EL (cell line): Measurements from ENCODE around the gene SMCO1.
"Not testable (repeated sequence)": the region's sequence is repeated elsewhere in the genome, so short reads cannot be mapped to it uniquely, and the experiment has no call there.

ENCODE experiments used
- DNase-seq: peaks from one replicate; pipeline ENCODE4 v3.0.0-alpha.2; 2016

Gene SMCO1

DNA sequence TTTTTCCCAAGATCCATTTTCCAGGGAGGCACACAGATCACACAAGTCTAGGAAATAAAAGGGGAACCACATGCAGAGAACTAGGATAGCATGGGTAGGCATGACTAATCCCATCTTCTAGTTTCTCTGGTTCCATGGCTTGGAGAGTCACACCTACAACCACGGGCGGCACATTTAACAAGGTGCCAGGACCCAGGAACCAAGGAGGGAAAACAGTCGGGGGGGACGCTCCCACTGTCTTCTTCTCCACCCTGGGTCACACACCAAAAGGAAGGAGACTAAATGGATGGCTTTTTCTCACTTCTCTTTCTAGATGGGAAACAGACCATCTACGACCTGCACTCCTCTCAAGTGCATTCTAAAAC is 4.6 kb upstream of the SMCO1 start:
- DNase-seq: no peak

DNA sequence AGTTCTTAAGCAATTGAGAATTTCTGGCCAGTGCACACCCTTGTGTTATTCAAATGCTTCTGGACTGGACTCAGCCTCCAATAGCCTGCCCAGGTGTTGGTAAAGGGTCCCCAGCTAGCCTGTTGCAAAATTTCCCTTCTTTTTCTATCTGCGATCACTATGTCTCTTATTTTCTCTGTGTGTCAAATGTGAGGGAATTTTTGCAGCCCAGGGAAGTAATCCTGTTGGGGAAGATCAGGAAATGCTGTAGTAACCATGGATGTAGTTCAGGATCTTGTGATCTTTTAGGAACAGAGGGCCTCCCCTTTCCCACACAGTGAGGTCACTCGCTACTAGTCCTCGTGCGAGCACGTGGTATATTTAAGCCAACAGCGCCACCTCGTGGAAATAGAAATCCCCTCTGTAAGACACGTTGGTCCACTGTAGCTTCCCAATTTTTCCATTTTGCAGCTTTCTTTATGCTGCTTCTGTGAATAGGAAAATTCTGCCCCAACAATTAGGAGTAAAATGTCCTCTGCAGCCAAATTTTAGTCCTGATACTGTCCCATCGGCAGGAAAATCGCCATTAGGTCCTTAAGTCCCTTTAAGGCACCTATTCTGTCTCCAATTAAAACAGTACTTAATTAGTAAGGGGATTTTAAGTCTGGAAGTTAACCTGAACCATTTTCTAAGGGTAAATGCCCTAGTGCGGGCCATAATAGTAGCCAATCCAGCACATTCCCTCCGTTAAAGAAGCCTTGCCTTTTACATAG is 4.0 kb upstream of the SMCO1 start:
- DNase-seq: peak; percentile 84

- DNase-seq: no peak
These were observed 2.8 kb upstream of the SMCO1 start for GRCh38 chr3:196517919-196518318.

- DNase-seq: no peak
These were observed 2.1 kb upstream of the SMCO1 start for GRCh38 chr3:196517162-196517800.

GRCh38 chr3:196514350-196514716 is 813 bp downstream of the SMCO1 start:
- DNase-seq: no peak

GRCh38 chr3:196513697-196514349 is 1.3 kb downstream of the SMCO1 start:
- DNase-seq: peak; percentile 81

GRCh38 chr3:196511646-196512425 is 3.3 kb downstream of the SMCO1 start:
- DNase-seq: not testable (repeated sequence)

- not testable (repeated sequence) for DNase-seq
These were observed 4.0 kb downstream of the SMCO1 start for GRCh38 chr3:196511108-196511507.

GRCh38 chr3:196506687-196507086 is 8.5 kb downstream of the SMCO1 start:
- DNase-seq: no peak

- DNase-seq: no peak
These were observed 10.6 kb downstream of the SMCO1 start for GRCh38 chr3:196504556-196504955.

GRCh38 chr3:196504077-196504398 is 11.1 kb downstream of the SMCO1 start:
- not testable (repeated sequence) for DNase-seq

- DNase-seq: peak; percentile 96
These were observed 11.7 kb downstream of the SMCO1 start, which contains the start of gene RNF168 for GRCh38 chr3:196503196-196504076. RNF168 (minus strand) TSS chr3:196503768; CDS start chr3:196503173, 595 bp downstream.

GRCh38 chr3:196502775-196503195 is 12.4 kb downstream of the SMCO1 start:
- DNase-seq: peak; percentile 91

DNA sequence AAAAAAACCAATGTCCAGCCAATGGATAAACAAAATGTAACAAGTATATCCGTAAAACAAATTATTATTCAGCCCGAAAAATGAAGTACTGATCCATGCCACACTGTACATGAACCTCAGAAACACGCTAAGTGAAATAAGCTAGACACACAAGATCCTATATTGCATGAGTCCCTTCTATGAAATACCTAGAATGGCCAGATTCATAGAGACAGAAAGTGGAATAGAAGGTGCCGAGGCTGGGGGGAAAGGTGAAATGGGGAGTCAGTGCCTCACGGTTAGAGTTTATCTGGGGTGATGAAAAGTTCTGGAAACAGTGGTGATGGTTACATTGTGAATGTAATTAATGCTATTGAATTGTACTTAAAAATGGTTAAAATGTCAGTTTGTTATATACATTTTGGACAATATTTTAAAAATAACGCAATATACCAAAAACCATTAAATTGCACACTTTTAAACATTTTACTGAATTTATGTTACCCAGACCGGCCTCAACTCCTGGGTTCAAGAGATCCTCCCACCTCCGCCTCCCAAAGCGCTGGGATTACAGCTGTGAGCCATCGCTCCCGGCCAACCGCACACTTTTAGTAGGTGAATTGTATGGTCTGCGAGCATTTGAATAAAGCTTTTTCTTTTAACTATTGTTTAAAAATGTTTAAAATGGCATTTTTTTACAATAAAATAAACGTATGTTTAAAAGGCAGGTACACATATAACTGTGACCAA is 13.7 kb downstream of the SMCO1 start:
- peak; percentile 41 for DNase-seq

DNA sequence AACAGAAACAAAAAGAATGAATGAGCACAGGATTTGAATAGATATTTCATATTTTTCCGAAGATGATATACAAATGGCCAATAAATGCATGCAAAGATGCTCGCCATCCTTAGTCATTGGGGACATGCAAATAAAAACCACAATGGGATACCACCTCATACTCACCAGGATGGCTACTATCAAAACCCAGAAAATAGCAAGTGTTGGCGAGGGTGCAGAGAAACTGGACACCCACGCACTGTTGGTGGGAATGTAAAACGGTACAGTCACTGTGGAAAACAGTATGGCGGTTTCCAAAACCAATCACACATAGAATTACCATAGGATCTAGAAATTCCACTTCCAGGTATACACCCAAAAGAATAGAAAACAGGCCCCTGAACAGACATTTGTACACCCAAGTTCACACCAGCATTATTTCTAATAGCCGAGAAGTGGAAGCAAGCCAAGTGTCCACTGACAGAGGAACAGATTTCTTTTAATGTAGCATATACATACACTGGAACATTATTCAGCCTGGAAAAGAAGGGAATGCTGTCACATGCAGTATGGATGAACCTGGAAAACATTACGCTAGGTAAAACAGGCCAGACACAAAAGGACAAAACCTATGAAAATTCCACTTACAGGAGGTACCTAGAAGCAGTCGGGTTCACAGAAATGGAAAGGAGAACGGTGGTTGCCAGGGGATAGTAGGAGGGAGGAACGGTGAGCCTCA is 15.2 kb downstream of the SMCO1 start:
- no peak for DNase-seq

- peak; percentile 81 for DNase-seq
These were observed 16.1 kb downstream of the SMCO1 start for GRCh38 chr3:196499061-196499460.

GRCh38 chr3:196498297-196498696 is 16.8 kb downstream of the SMCO1 start:
- no peak for DNase-seq

GRCh38 chr3:196496183-196496582 is 19.0 kb downstream of the SMCO1 start:
- DNase-seq: no peak

DNA sequence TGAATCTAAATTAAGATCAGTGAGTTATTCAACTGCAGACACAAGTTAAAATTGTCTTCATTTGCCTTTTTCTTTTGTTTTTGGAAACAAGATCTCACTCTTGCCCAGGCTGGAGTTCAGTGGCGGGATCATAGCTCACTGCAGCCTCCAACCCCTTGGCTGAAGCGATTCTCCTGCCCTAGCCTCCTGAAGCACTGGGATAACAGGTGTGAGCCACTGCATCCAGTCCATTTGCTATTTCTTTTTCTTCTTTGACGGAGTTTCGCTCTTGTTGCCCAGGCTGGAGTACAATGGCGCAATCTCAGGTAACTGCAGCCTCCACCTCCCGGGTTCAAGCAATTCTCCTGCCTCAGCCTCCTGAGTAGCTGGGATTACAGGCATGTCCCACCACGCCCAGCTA is 21.9 kb downstream of the SMCO1 start:
- DNase-seq: no peak

DNA sequence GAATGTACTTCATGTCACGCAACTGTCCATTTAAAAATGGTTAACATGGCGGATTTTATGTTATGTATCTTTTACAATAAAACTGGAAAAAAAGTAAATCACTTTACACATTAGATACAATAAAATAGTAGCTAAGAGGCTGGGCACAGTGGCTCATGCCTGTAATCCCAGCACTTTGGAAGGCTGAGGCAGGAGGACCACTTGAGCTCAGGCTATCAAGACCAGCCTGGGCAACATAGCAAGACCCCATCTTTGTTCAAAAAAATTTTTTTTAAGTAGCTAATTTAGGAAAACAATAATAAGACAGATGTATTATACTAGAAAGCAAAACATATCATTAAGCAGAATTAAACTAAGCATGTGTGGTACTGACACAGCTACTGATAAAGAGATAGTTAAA is 23.1 kb downstream of the SMCO1 start:
- DNase-seq: no peak

DNA sequence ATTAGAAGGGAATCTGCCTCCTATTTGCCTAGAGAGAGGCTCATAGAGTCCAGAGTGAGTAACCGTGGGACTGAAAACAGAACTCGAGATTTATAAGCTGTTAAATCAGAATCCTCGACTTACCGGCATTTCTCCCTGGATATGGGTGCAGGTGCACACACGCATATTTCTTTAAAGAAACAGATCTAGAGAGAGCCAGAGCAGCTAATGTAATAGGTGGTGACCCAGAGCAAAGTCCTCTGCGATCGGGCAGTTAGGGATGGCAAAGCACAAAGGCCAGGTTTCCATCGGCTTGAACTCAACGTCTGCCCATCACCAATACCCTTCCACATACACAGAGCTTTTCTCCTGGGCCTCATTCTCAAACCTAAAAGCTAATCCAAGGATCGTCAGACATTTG is 25.4 kb downstream of the SMCO1 start:
- DNase-seq: no peak
